ENCODE results near the gene AMD1.
A peak's percentile ranks its signal among the peaks of the same experiment; 100 is the strongest.

AMD1 gene

DNA sequence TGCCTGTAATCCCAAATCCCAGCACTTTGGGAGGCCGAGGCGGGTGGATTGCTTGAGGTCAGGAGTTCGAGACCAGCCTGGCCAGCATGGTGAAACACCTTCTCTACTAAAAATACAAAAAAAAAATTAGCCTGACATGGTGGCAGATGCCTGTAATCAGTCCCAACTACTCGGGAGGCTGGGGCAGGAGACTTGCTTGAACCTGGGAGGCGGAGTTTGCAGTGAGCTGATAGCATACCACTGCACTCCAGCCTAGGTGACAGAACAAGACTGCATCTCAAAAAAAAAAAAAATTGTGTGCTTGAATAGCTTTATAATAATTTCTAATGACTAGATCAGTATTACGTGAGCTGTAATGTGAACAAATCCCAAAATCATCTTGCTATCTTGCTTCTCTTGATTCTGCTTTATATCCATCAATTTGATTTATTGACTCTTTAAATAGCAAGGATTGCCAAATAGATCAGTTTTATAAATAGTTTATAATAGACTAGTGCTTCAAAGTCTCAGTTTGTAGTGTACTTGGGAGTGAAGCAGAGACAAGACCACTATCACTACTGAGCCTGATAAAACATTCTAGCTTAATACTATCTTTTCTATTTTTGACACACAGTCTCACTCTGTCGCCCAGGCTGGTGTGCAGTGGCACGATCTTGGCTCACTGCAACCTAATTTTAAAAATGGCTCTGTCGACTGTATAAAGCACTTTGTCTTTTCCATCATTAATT is 7.1 kb downstream of the AMD1 start:
- TF ChIP-seq, protein P1, sequence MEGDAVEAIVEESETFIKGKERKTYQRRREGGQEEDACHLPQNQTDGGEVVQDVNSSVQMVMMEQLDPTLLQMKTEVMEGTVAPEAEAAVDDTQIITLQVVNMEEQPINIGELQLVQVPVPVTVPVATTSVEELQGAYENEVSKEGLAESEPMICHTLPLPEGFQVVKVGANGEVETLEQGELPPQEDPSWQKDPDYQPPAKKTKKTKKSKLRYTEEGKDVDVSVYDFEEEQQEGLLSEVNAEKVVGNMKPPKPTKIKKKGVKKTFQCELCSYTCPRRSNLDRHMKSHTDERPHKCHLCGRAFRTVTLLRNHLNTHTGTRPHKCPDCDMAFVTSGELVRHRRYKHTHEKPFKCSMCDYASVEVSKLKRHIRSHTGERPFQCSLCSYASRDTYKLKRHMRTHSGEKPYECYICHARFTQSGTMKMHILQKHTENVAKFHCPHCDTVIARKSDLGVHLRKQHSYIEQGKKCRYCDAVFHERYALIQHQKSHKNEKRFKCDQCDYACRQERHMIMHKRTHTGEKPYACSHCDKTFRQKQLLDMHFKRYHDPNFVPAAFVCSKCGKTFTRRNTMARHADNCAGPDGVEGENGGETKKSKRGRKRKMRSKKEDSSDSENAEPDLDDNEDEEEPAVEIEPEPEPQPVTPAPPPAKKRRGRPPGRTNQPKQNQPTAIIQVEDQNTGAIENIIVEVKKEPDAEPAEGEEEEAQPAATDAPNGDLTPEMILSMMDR (IDR thresholded peaks at IDR 0.05): no peak
- H3K4me1 Mint-ChIP-seq: peaks cover 45% of the 10 kb centered on the region
- H3K27ac Mint-ChIP-seq: no peak overlapping the region
- H3K27me3 Mint-ChIP-seq (ENCODE audit: low read depth, poor library complexity): no peaks in the 10 kb centered on the region
- H3K9me3 Mint-ChIP-seq: peaks cover 16% of the 10 kb centered on the region
- no peak overlapping the region for H3K4me3 Mint-ChIP-seq
- peaks cover 48% of the 10 kb centered on the region for H3K36me3 Mint-ChIP-seq (ENCODE audit: low read depth)
- no peak for DNase-seq

DNA sequence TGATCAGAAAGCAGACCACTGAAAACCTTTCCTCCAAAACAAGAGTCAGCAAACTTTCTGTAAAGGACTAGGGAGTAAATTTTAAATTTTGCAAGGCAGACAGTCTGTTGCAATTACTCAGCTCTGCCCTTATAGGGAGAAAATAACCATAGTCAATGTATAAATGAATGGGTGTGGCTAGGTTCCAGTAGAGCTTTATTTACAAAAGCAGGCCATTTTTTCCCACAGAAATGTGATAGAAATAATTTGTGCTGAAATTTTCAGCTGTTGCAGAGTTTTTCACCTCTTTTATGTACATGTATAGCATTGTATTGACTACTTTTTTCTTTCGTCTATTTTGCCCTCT is 7.7 kb downstream of the AMD1 start:
- Mint-ChIP-seq H3K9me3 (peaks cover 16% of the 10 kb centered on the region), H3K27ac (peak overlapping the region; percentile 64), H3K4me1 (peaks cover 40% of the 10 kb centered on the region), H3K36me3 (ENCODE audit: low read depth) (peaks cover 53% of the 10 kb centered on the region), H3K27me3 (ENCODE audit: low read depth, poor library complexity) (no peaks in the 10 kb centered on the region), H3K4me3 (no peak overlapping the region)
- no peak for DNase-seq
- TF ChIP-seq, protein P1 (IDR thresholded peaks at IDR 0.05): no peak

DNA sequence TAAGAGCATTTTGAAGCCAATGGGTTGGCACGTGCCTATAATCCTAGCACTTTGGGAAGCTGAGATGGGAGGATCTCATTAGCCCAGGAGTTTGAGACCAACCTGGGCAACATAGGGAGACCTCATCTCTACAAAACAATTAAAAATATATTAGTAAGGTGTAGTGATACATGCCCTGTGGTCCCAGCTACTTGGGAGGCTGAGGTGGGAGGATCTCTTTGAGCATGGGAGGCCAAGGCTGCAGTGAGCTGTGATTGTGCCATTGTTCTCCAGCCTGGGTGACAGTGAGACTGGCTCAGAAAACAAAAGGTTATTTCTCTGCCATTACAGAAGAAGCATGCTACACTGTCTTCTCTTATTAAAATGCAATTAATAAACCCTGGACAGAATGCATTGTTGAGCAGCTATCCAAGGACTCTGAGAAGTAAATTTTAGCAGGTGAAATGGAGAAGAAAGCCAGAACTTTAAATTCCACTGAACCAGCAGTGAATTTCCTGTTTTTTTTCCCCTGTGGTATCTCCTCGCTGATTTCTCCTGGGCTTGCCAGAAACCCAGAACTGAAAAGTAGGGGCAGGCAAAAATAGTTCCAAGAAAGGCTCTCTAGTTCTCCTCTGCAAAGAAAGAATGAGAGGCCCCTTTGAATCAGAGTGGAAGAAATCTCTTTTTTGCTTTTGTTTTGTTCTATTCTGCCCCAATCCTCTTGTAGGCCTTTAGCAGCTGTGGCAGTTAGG is 8.4 kb downstream of the AMD1 start:
- no peak overlapping the region for H3K4me3 Mint-ChIP-seq
- H3K9me3 Mint-ChIP-seq: peaks cover 16% of the 10 kb centered on the region
- TF ChIP-seq, protein P1 (IDR thresholded peaks at IDR 0.05): no peak
- no peak for DNase-seq
- H3K27ac Mint-ChIP-seq: peak overlapping the region; percentile 64
- peaks cover 32% of the 10 kb centered on the region for H3K4me1 Mint-ChIP-seq
- H3K36me3 Mint-ChIP-seq (ENCODE audit: low read depth): peaks cover 56% of the 10 kb centered on the region
- H3K27me3 Mint-ChIP-seq (ENCODE audit: low read depth, poor library complexity): no peaks in the 10 kb centered on the region

DNA sequence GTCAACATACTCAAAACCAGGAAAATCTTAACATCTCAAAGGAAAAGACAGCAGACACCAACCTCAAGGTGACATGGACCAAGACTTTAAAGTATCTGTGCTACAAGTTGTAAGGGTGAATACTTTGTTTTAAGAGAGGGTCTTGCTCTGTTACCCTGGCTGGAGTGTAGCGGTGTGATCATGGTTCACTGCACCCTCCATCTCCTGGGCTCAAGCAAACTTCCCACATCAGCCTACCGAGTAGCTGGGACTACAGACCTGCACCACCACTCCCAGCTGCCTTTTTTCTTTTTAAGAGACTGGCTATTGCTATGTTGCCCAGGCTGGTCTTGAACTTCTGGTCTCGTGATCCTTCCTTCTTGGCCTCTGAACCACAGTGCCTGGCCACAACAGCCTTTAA is 9.7 kb downstream of the AMD1 start:
- H3K36me3 Mint-ChIP-seq (ENCODE audit: low read depth): peaks cover 63% of the 10 kb centered on the region
- no peak overlapping the region for H3K4me3 Mint-ChIP-seq
- peaks cover 16% of the 10 kb centered on the region for H3K9me3 Mint-ChIP-seq
- peaks cover 19% of the 10 kb centered on the region for H3K4me1 Mint-ChIP-seq
- H3K27ac Mint-ChIP-seq: no peak overlapping the region
- TF ChIP-seq, protein P1 (IDR thresholded peaks at IDR 0.05): no peak
- no peaks in the 10 kb centered on the region for H3K27me3 Mint-ChIP-seq (ENCODE audit: low read depth, poor library complexity)
- DNase-seq: no peak

DNA sequence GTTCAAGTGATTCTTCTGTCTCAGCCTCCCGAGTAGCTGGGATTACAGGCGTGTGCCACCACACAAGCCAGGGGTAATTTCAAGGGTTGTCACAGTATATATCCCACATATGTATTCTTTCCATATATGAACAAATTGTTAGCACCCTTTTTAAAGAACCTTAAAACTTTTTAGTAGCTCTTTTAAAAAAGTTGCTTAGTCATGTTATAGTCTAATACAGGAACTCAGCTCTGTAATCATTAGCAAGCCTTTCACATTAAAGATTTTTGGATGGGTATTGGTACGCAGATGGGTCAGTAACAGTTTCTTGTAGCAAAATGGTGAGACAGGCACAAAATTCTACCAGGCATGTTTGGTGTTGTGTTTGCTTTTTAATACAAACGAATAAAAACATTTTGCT is 10.9 kb downstream of the AMD1 start:
- no peak overlapping the region for H3K27ac Mint-ChIP-seq

More for the DNA sequence above, 10.9 kb downstream of the AMD1 start:
- Mint-ChIP-seq H3K9me3 (peaks cover 16% of the 10 kb centered on the region), H3K4me1 (peaks cover 7% of the 10 kb centered on the region), H3K36me3 (ENCODE audit: low read depth) (peaks cover 71% of the 10 kb centered on the region), H3K4me3 (no peak overlapping the region), H3K27me3 (ENCODE audit: low read depth, poor library complexity) (no peaks in the 10 kb centered on the region)
- DNase-seq: no peak
- TF ChIP-seq, protein P1 (IDR thresholded peaks at IDR 0.05): no peak
